IMR-90 (cell line): Measurements from ENCODE around the gene GALNT9. TPM values are rescaled to one million over a fixed set of nuclear protein-coding genes. Genes with fewer than 3 reads are reported as not detected.
A peak's percentile ranks its signal among the peaks of the same experiment; 100 is the strongest.

Experiments used
- ATAC-seq: fragments of 200-7000 bp; cut with Tn5 transposase; 2 replicates; pipeline ENCODE4 v1.9.1; 2020; ENCODE audit warnings: low read depth, mild to moderate bottlenecking, moderate library complexity
- BruUV-seq: library from RNA; stranded (reverse); fragments of 400-500 nt; replicated peaks from 2 replicates; lab custom pipeline; 2021; lab: Mats Ljungman, UMichigan
- CTCF ChIA-PET: fragments of 300-600 bp; formaldehyde crosslinking; extraction: SDS; loops from one replicate; lab custom pipeline; 2021; ENCODE audit warnings: antibody characterized with exemption; lab: Yijun Ruan, JAX
- POLR2A ChIA-PET: fragments of 300-600 bp; sonication (Branson Sonifier 250); formaldehyde crosslinking; loops from one replicate; lab custom pipeline; 2022; ENCODE audit warnings: antibody characterized with exemption; ENCODE audit not compliant: unreplicated experiment; lab: Charles Lee
- DNase-seq: peaks from one replicate; pipeline ENCODE4 v3.0.0; 2013
- H2AFZ ChIP-seq: replicated peaks from 2 replicates; pipeline ENCODE3; 2013; ENCODE audit warnings: low read length, mild to moderate bottlenecking; ENCODE audit not compliant: poor library complexity
- H2AK5ac ChIP-seq: 2 replicates; pipeline ENCODE4 v1.6.1; 2013; ENCODE audit warnings: low read depth, low read length, inconsistent platforms
- H2AK9ac ChIP-seq: replicated peaks from 2 replicates; pipeline ENCODE3; 2013; ENCODE audit warnings: mild to moderate bottlenecking, low read depth, low read length, moderate library complexity; ENCODE audit not compliant: poor library complexity
- H2BK120ac ChIP-seq: 2 replicates; pipeline ENCODE4 v1.6.1; 2013; ENCODE audit warnings: low read depth, low read length, inconsistent platforms
- H2BK15ac ChIP-seq: 3 replicates; pipeline ENCODE4 v1.6.1; 2013; ENCODE audit warnings: low read depth, low read length, inconsistent platforms
- H2BK20ac ChIP-seq: 2 replicates; pipeline ENCODE4 v1.6.1; 2013; ENCODE audit warnings: low read depth, mild to moderate bottlenecking, inconsistent platforms, low read length, moderate library complexity
- H2BK5ac ChIP-seq: 2 replicates; pipeline ENCODE4 v1.6.1; 2013; ENCODE audit warnings: mild to moderate bottlenecking, low read depth, low read length, inconsistent platforms; ENCODE audit not compliant: poor library complexity, severe bottlenecking
- H3K14ac ChIP-seq: replicated peaks from 2 replicates; pipeline ENCODE4 v1.6.1; 2013; ENCODE audit warnings: low read depth, low read length, inconsistent platforms
- H3K18ac ChIP-seq: 2 replicates; pipeline ENCODE4 v1.6.1; 2013; ENCODE audit warnings: low read depth, low read length, control low read depth
- H3K23ac ChIP-seq: 2 replicates; pipeline ENCODE4 v1.6.1; 2013; ENCODE audit warnings: low read depth, low read length, inconsistent platforms
- H3K27ac ChIP-seq: 2 replicates; pipeline ENCODE4 v1.5.1; 2013; ENCODE audit warnings: mild to moderate bottlenecking, control low read depth, low read length; ENCODE audit not compliant: insufficient read depth
- H3K27me3 ChIP-seq: 2 replicates; pipeline ENCODE4 v1.6.1; 2013; ENCODE audit warnings: low read length; ENCODE audit not compliant: control insufficient read depth, insufficient read depth
- H3K36me3 ChIP-seq: 2 replicates; pipeline ENCODE4 v1.6.1; 2013; ENCODE audit warnings: low read length, mixed read lengths; ENCODE audit not compliant: control insufficient read depth, insufficient read depth
- H3K4ac ChIP-seq: 2 replicates; pipeline ENCODE4 v1.6.1; 2013; ENCODE audit warnings: low read depth, low read length, inconsistent platforms
- H3K4me1 ChIP-seq: 2 replicates; pipeline ENCODE4 v1.6.1; 2013; ENCODE audit warnings: low read length, mixed read lengths; ENCODE audit not compliant: control insufficient read depth, insufficient read depth
- H3K4me2 ChIP-seq: 2 replicates; pipeline ENCODE4 v1.6.1; 2013; ENCODE audit warnings: low read depth, mild to moderate bottlenecking, control low read depth, low read length, moderate library complexity
- H3K4me3 ChIP-seq: 2 replicates; pipeline ENCODE4 v1.5.1; 2013; ENCODE audit warnings: low read depth, mild to moderate bottlenecking, control low read depth, low read length, moderate library complexity; ENCODE audit not compliant: insufficient read depth
- H3K56ac ChIP-seq: 2 replicates; pipeline ENCODE4 v1.6.1; 2013; ENCODE audit warnings: low read length, inconsistent platforms; ENCODE audit not compliant: insufficient read depth; ENCODE audit errors: extremely low read depth
- H3K79me1 ChIP-seq, 2 experiments: 2 replicates each; pipeline ENCODE4 v1.6.1; 2013; ENCODE audit warnings: low read length in 2 of 2, inconsistent platforms in 1 of 2, low read depth in 1 of 2
- H3K9ac ChIP-seq: 2 replicates; pipeline ENCODE4 v1.6.1; 2013; ENCODE audit warnings: low read depth, low read length, control low read depth
- H3K9me1 ChIP-seq: 2 replicates; pipeline ENCODE4 v1.6.1; 2013; ENCODE audit warnings: low read length, inconsistent platforms; ENCODE audit not compliant: insufficient read depth
- H3K9me3 ChIP-seq: 2 replicates; pipeline ENCODE4 v1.6.1; 2013; ENCODE audit warnings: low read length; ENCODE audit not compliant: control insufficient read depth, insufficient read depth
- H4K20me1 ChIP-seq: 2 replicates; pipeline ENCODE4 v1.6.1; 2013; ENCODE audit warnings: low read length, inconsistent platforms; ENCODE audit not compliant: insufficient read depth
- H4K5ac ChIP-seq: 2 replicates; pipeline ENCODE4 v1.6.1; 2013; ENCODE audit warnings: mild to moderate bottlenecking, low read depth, low read length, control low read depth
- H4K8ac ChIP-seq, 2 experiments: 2 replicates each; pipeline ENCODE4 v1.6.1; 2013; ENCODE audit warnings: low read depth in 2 of 2, low read length in 2 of 2, control low read depth in 1 of 2, inconsistent platforms in 1 of 2
- H4K91ac ChIP-seq: 2 replicates; pipeline ENCODE4 v1.6.1; 2013; ENCODE audit warnings: low read depth, low read length, inconsistent platforms; ENCODE audit not compliant: insufficient read depth
- CTCF ChIP-seq: conservative IDR thresholded peaks from 2 replicates; pipeline ENCODE4 v1.5.1; 2012; ENCODE audit warnings: mild to moderate bottlenecking, low read depth, low read length, improper control_type of control experiment
- MAZ ChIP-seq: IDR thresholded peaks from 2 replicates; pipeline ENCODE4 v1.6.1; 2012; ENCODE audit warnings: low read depth, mild to moderate bottlenecking, low read length, improper control_type of control experiment, moderate library complexity, borderline replicate concordance
- MXI1 ChIP-seq: IDR thresholded peaks from 2 replicates; pipeline ENCODE4 v1.6.1; 2012; ENCODE audit warnings: low read depth, mild to moderate bottlenecking, low read length, moderate library complexity, borderline replicate concordance
- POLR2A ChIP-seq: IDR thresholded peaks from 2 replicates; pipeline ENCODE4 v1.6.1; 2012; ENCODE audit warnings: mild to moderate bottlenecking, low read depth, low read length
- RAD21 ChIP-seq: IDR thresholded peaks from 2 replicates; pipeline ENCODE4 v1.6.1; 2012; ENCODE audit warnings: low read length, improper control_type of control experiment
- SMC3 ChIP-seq: fragments of 150-350 bp; IDR thresholded peaks from 2 replicates; pipeline ENCODE4 v1.6.1; 2016; ENCODE audit warnings: low read depth, mild to moderate bottlenecking, antibody characterized with exemption, low read length, moderate library complexity
- USF2 ChIP-seq: fragments of 150-350 bp; IDR thresholded peaks from 2 replicates; pipeline ENCODE4 v1.6.1; 2017; ENCODE audit warnings: mild to moderate bottlenecking, antibody characterized with exemption, low read length, low read depth
- WGBS, 2 experiments: methylation state at CpG; one replicate each; pipeline versions ENCODE4 v1.1.5 to v1.1.7; 2013; ENCODE audit warnings: missing lambda C conversion rate in 2 of 2; ENCODE audit not compliant: insufficient read length in 1 of 2; ENCODE audit errors: extremely low coverage in 2 of 2; 5-methylcytosine and 5-hydroxymethylcytosine counted together
- dilution Hi-C: fragments of 300-500 bp; cut with HindIII; formaldehyde crosslinking; loops from one replicate; pipeline ENCODE4 v1.14.3; 2018; ENCODE audit warnings: low sequenced_read_pairs; ENCODE audit not compliant: unreplicated experiment
- in situ Hi-C: fragments of 300-500 bp; cut with MboI; formaldehyde crosslinking; loops from 3 replicates; pipeline ENCODE4 v1.14.3; 2019; ENCODE audit warnings: low sequenced_read_pairs, inconsistent platforms, mixed read lengths
- intact Hi-C: fragments of 100-400 bp; cut with micrococcal nuclease; formaldehyde crosslinking; loops from 2 replicates; pipeline ENCODE4 v1.10.0; 2022
- polyA plus RNA-seq, 3 experiments: library from polyadenylated mRNA; depleted of rRNA; stranded (reverse); fragments of >200 nt; gene quantifications; 2 replicates each; pipeline ENCODE4 v1.2.3, GENCODE V29; 2012; ENCODE audit warnings: low replicate concordance in 1 of 3
- total RNA-seq: library from RNA; depleted of rRNA; stranded (reverse); fragments of >200 nt; gene quantifications from 2 replicates; pipeline ENCODE4 v1.2.3, GENCODE V29; 2012

Gene GALNT9
- total and polyA plus RNA-seq, 2 of the 4 experiments (the other 2 are of a cell fraction): under 0.01 to 0.12 TPM

GRCh38 chr12:132153501-132154340 lies 175.7 kb downstream of the GALNT9 start:
- TF ChIP-seq MAZ (peak; percentile 67; the same call in 1 of the 2 replicates), MXI1 (no peak), RAD21 (peak; percentile 97), CTCF (peak; percentile 93), SMC3 (peak; percentile 87), POLR2A (0 out of 2 replicates have a peak, but pooled peaks have one; percentile 37), USF2 (no peak)
- H3K9me3 ChIP-seq: no peaks in the 10 kb centered on the region
- BruUV-seq: no TSS peak
- H2BK5ac ChIP-seq: no peak overlapping the region
- H4K5ac ChIP-seq: no peak overlapping the region
- no peak overlapping the region for H3K14ac ChIP-seq
- ATAC-seq (peak; percentile 99), DNase-seq (peak; percentile 61)
- intact Hi-C loops (loop anchor here (1.0 to 5.0 kb wide), 4 partner anchors 66 to 464 kb away; partner anchors contain the start of gene P2RX2), dilution Hi-C loops (no loop called here), in situ Hi-C loops (loop anchor here (5.0 kb wide), 1 partner anchor 264 kb away; no protein-coding TSS in a partner anchor)
- no peak overlapping the region for H3K56ac ChIP-seq
- no peak overlapping the region for H3K4ac ChIP-seq
- no peak overlapping the region for H4K91ac ChIP-seq
- WGBS, 2 experiments: 38% methylated on average over 29 of the region's 41 CpGs; no CpG with 5 or more reads in 1 of the 2 experiments
- no peak overlapping the region for H2AK5ac ChIP-seq
- ChIA-PET CTCF (interaction anchor here (0.7 to 1.3 kb wide), 5 partner anchors 9 to 463 kb away, joined by 3 to 5 read pairs (median 5); no protein-coding TSS in a partner anchor), POLR2A (no interaction called here)
- no peak overlapping the region; the same call in 1 of the 2 replicates for H3K4me2 ChIP-seq
- peak overlapping the region; percentile 58 for H2AK9ac ChIP-seq
- no peaks in the 10 kb centered on the region for H3K4me1 ChIP-seq
- no peak overlapping the region for H3K18ac ChIP-seq
- no peak overlapping the region for H3K27ac ChIP-seq
- peaks cover 20% of the 10 kb centered on the region for H3K36me3 ChIP-seq
- H2AFZ ChIP-seq: peak overlapping the region; percentile 40
- peaks cover 16% of the 10 kb centered on the region; the same call in 1 of the 2 replicates for H3K9me1 ChIP-seq
- no peak overlapping the region for H2BK20ac ChIP-seq
- H3K79me1 ChIP-seq: no peaks in the 10 kb centered on the region
- H3K27me3 ChIP-seq: no peaks in the 10 kb centered on the region
- peaks cover 18% of the 10 kb centered on the region for H4K20me1 ChIP-seq
- no peak overlapping the region for H3K23ac ChIP-seq
- H2BK120ac ChIP-seq: no peak overlapping the region
- no peak overlapping the region for H4K8ac ChIP-seq
- H2BK15ac ChIP-seq: no peak overlapping the region
- no peak overlapping the region for H3K4me3 ChIP-seq
- H3K9ac ChIP-seq: no peak overlapping the region
